Posterior cingulate gyrus (tissue), 11 donors: Measurements from ENCODE around the gene MESP2.
"Not testable (repeated sequence)": the region's sequence is repeated elsewhere in the genome, so short reads cannot be mapped to it uniquely, and the experiment has no call there.

Source experiments
- DNase-seq, 10 donors: peaks; one replicate each; pipeline versions ENCODE4 v3.0.0 to v3.0.0-alpha.2; 2020 to 2021; ENCODE audit warnings: mixed read lengths in 3 of 10
- intact Hi-C: fragments of 100-400 bp; cut with DNase I; formaldehyde crosslinking; loops from one replicate; pipeline ENCODE4 v1.15.1; 2023

Gene MESP2

DNA sequence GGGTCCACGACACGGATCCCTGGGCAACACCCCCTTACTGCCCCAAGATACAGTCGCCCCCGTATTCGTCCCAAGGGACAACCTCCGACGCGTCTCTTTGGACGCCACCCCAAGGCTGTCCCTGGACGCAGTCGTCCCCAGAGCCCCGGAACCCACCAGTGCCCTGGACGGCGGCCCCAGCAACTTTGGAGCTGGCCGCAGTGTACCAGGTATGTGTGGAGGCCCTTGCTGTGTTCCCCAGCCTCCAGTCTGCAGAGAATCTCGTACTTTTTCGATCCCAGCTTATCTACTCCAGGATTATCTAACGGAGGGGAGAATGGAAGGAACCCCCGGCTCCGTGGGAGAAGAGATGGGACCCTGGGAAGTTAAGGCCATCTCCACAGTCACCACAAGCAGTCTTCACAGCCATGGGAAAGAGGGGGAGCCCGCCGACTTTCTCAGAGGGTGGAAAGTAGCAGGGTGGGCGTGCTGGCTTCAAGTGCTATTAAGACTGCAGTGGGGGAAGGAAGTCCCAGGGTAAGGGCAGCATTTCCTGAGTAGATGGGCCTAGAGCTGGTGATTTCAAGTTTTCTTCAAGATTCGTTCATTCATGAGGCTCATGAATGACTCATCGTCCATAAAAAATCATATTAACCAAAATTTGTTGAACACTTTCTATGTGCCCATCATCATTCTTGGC, 1.1 kb downstream of the MESP2 start:
- intact Hi-C loops, result no loop called here
- peak in 3 of 10 donors; percentile 5 to 48 (median 41) for DNase-seq

GRCh38 chr15:89777782-89778380, 1.7 kb downstream of the MESP2 start:
- intact Hi-C loops, result no loop called here
- peak in 4 of 10 donors; percentile 20 to 83 (median 78) for DNase-seq

GRCh38 chr15:89778861-89779260, 2.7 kb downstream of the MESP2 start:
- intact Hi-C loops, result no loop called here

GRCh38 chr15:89780601-89781000, 4.5 kb downstream of the MESP2 start:
- intact Hi-C loops, result no loop called here
- DNase-seq, result peak in 2 of 10 donors; percentile 6 to 36

More at GRCh38 chr15:89778861-89779260, 2.7 kb downstream of the MESP2 start:
- DNase-seq, result peak in 2 of 10 donors; percentile 47 to 66

DNA sequence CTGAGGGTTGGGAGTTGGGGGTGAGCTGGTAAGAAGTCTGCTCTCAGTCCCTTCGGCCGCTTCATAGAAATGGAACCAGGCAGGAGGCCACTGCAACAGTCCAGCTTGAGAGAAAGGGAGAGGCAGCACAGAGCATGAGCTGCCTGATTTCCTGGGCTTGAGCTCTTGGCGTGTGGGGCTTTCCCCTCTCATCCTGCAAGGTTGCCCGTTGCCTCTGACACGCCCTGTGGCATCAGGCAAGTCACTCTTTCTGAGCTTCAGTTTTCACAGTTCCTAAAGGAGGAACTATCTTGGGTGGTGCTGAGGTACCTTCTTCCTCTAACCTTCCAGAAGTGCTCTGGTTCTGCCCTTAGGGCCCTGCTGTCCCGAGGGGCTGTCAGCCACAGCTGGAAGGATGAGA, 4.9 kb downstream of the MESP2 start:
- intact Hi-C loops, result no loop called here
- DNase-seq, result peak in 3 of 10 donors; percentile 6 to 53 (median 22)

DNA sequence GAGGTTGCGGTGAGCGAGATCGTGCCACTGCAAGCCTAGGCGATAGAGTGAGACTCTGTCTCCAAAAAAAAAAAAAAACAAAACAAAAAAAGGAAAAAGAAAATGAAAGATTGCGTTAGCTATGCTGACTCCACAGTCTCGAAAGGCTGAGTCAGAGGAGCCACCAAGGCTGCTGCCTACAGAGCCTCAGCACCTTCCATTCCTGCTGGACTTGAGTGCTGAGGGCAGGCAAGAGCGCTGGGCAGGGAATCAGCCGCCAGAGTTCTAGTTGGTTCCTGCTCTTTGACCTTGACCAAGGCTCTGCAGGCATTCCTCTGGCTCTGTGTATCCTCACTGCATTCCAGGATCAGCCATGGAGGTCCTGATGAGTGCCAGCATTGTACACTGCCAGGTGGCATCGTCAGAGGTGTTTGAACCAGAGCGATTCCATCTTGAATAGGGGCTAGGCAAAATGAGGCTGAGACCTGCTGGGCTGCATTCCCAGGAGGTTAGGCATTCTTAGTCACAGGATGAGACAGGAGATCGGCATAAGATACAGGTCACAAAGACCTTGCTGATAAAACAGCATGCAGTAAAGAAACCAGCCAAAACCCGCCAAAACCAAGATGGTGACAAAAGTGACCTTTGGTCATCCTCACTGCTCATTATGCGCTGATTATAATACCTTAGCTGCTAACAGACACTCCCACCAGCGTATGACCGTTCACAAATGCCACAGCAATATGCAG, 5.9 kb downstream of the MESP2 start:
- intact Hi-C loops, result no loop called here
- peak in 2 of 10 donors; percentile 38 to 49 for DNase-seq

DNA sequence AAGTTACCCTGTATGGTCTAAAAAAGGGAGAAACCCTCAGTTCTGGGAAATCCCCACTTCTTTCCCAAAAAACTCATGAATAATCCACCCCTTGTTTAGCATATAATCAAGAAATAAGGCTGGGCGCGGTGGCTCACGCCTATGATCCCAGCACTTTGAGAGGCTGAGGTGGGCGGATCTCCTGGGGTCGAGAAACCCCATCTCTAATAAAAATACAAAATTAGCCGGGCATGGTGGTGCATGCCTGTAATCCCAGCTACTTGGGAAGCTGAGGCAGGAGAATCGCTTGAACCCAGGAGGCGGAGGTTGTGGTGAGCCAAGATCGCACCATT, 6.5 kb downstream of the MESP2 start:
- DNase-seq, result peak in 2 of 10 donors; percentile 7 to 59
- intact Hi-C loops, result not testable (repeated sequence)

GRCh38 chr15:89783111-89783860, 7.2 kb downstream of the MESP2 start:
- peak in 3 of 10 donors; percentile 32 to 53 (median 35) for DNase-seq
- intact Hi-C loops, result no loop called here

DNA sequence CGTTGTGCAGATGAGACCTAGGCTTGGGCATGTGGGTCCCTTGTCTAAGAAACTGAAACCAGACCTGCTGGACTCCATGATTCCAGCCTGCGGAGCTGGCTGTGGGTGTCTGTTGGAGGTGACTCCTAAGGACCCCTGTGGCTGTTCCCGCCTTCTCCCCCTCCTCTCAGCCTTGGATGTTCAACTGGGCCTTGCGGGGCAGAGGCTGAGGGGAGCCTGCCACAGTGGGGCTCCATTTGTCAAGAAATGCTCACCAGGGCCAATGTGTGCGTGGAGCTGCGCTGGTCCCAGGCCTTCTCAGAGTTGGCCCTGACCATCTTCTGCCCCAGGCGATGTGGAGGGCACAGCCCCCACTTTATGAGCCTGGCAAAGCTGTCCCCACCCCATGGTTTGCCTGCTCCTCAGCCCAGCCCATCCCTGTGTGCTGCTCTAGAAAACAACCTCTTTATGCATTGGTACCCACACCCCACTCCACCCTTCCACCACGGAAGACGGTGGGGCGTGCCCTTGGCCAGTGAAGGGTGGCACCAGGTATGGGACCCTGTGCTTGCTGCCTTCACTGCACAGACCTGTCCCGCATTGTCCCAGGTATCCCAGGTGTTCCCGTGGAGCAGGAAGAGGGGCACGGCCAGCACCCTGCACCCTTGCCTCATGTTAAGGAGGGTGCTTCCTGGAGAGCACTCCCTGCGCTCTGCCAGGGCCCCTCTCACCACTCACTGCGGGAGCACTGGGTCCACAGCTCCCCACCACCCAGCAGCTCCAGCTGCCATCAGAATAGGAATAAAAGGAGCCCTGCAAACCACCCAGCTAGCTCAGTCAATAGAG, 7.9 kb downstream of the MESP2 start:
- intact Hi-C loops, result no loop called here
- DNase-seq, result peak in 3 of 10 donors; percentile 31 to 65 (median 49)

GRCh38 chr15:89784686-89784960, 8.5 kb downstream of the MESP2 start:
- DNase-seq, result peak in 2 of 10 donors; percentile 42 to 44
- intact Hi-C loops, result no loop called here

GRCh38 chr15:89785064-89785773, 9.1 kb downstream of the MESP2 start:
- intact Hi-C loops, result no loop called here
- peak in 3 of 10 donors; percentile 42 to 78 (median 57) for DNase-seq

- intact Hi-C loops, result no loop called here
- no peak for DNase-seq
These were observed 9.6 kb downstream of the MESP2 start for GRCh38 chr15:89785774-89786140.

- DNase-seq, result no peak
- intact Hi-C loops, result no loop called here
These were observed 11.8 kb downstream of the MESP2 start for GRCh38 chr15:89787944-89788343.

GRCh38 chr15:89788585-89788984, 12.5 kb downstream of the MESP2 start:
- peak in 1 of 10 donors; percentile 20 for DNase-seq
- intact Hi-C loops, result not testable (repeated sequence)

GRCh38 chr15:89790206-89790605, 14.1 kb downstream of the MESP2 start:
- intact Hi-C loops, result no loop called here

DNA sequence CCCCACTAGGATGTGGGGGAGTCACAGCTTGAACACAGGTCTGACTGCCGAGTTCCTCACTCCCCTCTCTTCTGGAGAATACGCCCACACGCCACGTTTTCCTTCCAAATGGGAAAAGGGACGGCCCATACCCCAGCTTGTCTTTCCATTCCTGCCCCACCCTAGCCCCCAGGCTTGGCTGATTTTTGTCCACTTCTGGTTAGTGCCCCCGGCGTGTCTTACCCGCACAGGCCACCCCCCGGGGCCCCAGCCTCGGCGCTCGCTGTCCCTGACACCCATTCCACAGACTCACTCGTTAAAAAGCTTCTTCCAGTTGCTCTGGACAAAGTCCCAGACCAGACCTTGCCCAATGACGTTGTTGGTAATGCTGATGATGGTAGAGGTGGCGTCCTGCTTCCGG, 14.5 kb downstream of the MESP2 start:
- peak in 3 of 10 donors; percentile 32 to 46 (median 44) for DNase-seq
- intact Hi-C loops, result no loop called here

More at GRCh38 chr15:89790206-89790605, 14.1 kb downstream of the MESP2 start:
- DNase-seq, result peak in 2 of 10 donors; percentile 40 to 62

DNA sequence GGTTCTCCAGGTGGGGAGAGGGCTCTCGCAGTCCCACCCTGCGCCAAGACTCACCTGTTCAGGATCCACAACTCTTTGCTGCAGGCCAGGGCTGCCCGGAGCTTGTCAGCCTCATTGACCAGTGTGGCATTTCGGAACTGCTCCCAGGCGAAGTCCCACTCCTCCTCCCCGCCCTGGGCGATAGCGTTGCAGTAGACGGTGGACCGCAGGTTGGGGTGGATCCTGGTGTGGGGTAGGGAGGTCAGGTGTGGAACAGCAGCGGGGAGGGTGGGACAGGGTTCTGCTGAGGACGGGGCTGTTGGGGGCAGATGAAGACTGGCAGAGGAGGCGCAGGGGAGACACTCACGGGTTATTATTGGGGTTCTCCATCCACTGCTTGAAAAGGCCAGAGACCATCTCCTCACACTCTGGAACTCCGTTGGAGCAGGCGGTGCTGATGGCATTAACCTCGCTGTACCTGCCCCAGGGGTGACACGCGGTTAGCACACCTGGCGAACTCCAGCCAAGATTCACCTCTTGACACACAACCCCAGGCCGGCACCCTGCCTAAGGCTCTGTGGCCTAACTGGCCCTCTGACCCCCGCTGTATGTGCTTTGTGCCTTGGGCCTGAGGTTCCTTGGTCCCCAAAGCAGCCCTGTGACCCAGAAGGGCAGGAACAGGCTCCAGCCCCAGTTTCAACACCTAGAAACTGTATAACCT, 16.1 kb downstream of the MESP2 start:
- DNase-seq, result peak in 3 of 10 donors; percentile 40 to 65 (median 41)
- intact Hi-C loops, result no loop called here

- intact Hi-C loops, result no loop called here
- peak in 2 of 10 donors; percentile 20 to 21 for DNase-seq
These were observed 18.6 kb downstream of the MESP2 start for GRCh38 chr15:89794627-89795241.
